Breast epithelium (tissue), 3 donors: ENCODE data around the gene SNX9.

Experiments
- POLR2A ChIP-seq: fragments of 450-650 bp; IDR thresholded peaks from one replicate; pipeline ENCODE4 v1.6.1; 2016; ENCODE audit warnings: antibody characterized with exemption, mild to moderate bottlenecking, moderate library complexity
- TF ChIP-seq, protein P1 (sequence below), 3 donors: fragments of 450-650 bp; IDR thresholded peaks; one replicate each; pipeline ENCODE4 v1.5.1; 2016 to 2017; ENCODE audit warnings: antibody characterized with exemption in 3 of 3, mild to moderate bottlenecking in 3 of 3, moderate library complexity in 3 of 3

- TF ChIP-seq, protein P1, sequence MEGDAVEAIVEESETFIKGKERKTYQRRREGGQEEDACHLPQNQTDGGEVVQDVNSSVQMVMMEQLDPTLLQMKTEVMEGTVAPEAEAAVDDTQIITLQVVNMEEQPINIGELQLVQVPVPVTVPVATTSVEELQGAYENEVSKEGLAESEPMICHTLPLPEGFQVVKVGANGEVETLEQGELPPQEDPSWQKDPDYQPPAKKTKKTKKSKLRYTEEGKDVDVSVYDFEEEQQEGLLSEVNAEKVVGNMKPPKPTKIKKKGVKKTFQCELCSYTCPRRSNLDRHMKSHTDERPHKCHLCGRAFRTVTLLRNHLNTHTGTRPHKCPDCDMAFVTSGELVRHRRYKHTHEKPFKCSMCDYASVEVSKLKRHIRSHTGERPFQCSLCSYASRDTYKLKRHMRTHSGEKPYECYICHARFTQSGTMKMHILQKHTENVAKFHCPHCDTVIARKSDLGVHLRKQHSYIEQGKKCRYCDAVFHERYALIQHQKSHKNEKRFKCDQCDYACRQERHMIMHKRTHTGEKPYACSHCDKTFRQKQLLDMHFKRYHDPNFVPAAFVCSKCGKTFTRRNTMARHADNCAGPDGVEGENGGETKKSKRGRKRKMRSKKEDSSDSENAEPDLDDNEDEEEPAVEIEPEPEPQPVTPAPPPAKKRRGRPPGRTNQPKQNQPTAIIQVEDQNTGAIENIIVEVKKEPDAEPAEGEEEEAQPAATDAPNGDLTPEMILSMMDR (IDR thresholded peaks at IDR 0.05) = peak in 1 of 3 donors; percentile 30
- TF ChIP-seq POLR2A = no peak
Observed at GRCh38 chr6:157982563-157983405, 159.7 kb downstream of the SNX9 start.
